HG03159 (cell line): Measurements from ENCODE around the gene SPSB2.

Source experiments
- ATAC-seq: cut with Tn5 transposase; IDR thresholded peaks from one replicate; pipeline ENCODE4 v1.9.1; 2021; ENCODE audit warnings: mild to moderate bottlenecking, moderate library complexity; ENCODE audit not compliant: unreplicated experiment

SPSB2 gene

DNA sequence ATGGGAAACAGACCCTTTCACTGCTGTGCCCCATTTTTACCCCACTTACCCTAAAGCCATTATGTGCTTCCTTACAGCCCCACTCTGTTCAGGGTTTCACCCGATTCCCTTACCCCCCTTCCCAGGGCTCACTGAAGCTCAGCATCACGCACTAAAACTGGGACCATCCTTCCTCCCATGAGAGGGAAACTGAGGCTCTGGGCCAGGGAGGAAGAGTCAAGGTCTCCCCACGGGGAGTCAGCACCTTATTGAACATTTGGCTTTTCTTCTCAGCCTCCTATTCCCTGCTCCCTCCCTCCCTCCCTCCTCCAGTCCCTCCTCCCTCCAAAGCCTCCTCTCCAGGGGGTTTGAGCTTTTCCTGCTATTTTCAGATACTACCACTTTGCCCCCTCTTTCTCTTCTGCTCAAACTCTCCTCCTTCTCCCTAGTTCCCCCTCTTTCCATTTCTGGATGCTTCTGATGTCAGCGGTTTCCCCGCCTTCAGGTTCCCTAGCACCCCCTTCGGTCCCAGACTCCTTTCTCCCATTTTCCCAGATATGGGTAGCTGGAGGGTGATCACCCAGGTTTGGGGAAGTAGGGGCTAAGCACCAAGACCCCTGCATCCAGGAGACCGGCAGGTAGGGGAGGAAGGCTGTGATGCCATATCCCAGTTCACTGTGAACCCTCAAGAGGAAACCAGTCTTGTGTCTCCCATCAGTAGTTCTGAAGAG is 50.5 kb downstream of the SPSB2 start:
- no peak for ATAC-seq

DNA sequence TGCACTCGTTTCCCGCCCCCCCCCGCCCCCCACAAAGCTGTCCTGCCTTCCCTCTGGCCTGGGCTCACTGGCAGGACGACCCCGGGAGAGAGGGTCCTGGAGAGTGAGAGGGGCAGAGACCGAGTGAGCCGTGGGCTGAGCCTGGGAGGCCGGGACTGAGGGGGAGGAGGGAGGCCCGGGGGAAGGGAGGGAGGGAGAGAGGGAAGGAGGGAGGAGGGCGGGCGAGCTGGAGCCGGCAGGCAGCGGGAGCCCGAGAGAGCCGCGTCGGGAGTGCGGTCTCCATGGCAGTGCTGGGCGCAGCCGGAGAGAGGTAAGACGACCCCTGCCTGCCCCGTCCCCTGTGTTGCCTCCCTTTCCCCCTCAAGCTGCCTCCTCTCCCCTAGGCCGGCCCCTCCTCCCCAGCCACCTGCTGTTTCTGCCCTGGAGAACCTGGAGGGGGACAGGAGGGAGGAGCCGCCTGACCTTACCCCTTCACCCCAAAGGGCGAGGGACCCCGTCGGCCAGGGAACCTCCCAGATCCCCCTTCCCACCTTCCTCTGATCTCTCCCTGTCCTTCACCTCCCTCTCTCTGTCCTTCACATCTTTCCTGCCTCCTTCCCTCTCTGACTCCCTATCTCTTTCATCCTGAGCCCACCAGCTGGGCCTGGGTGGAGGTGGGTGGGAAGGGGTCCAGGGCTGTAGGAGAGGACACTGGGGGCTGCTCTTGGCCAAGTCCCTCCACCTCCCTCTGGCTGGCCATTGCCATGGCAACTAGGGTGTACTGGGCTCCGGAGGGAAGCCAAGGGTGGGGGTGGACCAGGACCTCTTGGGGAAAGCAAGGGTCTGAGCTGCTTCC is 51.3 kb downstream of the SPSB2 start, which contains the start of gene GPR162:
GPR162 (plus strand) TSS at position 231 of the 835 bp plus-strand sequence. CDS start 2,078 bp downstream, outside the sequence.
- no peak for ATAC-seq
